OCI-LY1 (cell line): Measurements from ENCODE around the gene EFNA2.

ENCODE experiments used
- H2AFZ ChIP-seq: fragments of 200-600 bp; sonication (generic), shearing (Covaris generic); 2 replicates; pipeline ENCODE4 v1.6.0; 2014; ENCODE audit warnings: antibody characterized with exemption, mild to moderate bottlenecking, low read length
- H3F3A ChIP-seq: fragments of 200-600 bp; sonication (generic), shearing (Covaris generic); 2 replicates; pipeline ENCODE4 v1.6.0; 2014; ENCODE audit warnings: mild to moderate bottlenecking, antibody characterized with exemption, low read length, moderate library complexity; ENCODE audit not compliant: insufficient read depth
- H3K27ac ChIP-seq: fragments of 200-600 bp; sonication (generic); 2 replicates; pipeline ENCODE4 v1.5.1; 2014; ENCODE audit warnings: low read length, mixed run types, mild to moderate bottlenecking, low read depth; ENCODE audit not compliant: poor library complexity, severe bottlenecking
- H3K27me3 ChIP-seq: fragments of 200-600 bp; sonication (generic); 2 replicates; pipeline ENCODE4 v1.6.0; 2014; ENCODE audit warnings: antibody characterized with exemption, mild to moderate bottlenecking, low read length, moderate library complexity; ENCODE audit not compliant: insufficient read depth
- H3K36me3 ChIP-seq: fragments of 200-600 bp; sonication (generic); 2 replicates; pipeline ENCODE4 v1.6.1; 2014; ENCODE audit warnings: mild to moderate bottlenecking, antibody characterized with exemption, low read length, moderate library complexity, mixed read lengths; ENCODE audit not compliant: insufficient read depth
- H3K4me1 ChIP-seq: fragments of 200-600 bp; sonication (generic); 2 replicates; pipeline ENCODE4 v1.5.1; 2014; ENCODE audit warnings: mild to moderate bottlenecking, low read length, moderate library complexity; ENCODE audit not compliant: insufficient read depth, severe bottlenecking
- H3K4me2 ChIP-seq: fragments of 200-600 bp; sonication (generic), shearing (Covaris generic); 2 replicates; pipeline ENCODE4 v1.6.1; 2014; ENCODE audit warnings: low read length
- H3K4me3 ChIP-seq: fragments of 200-600 bp; sonication (generic); 2 replicates; pipeline ENCODE4 v1.5.1; 2014; ENCODE audit warnings: low read length, low read depth, mild to moderate bottlenecking, mixed read lengths; ENCODE audit not compliant: poor library complexity, severe bottlenecking
- H3K79me2 ChIP-seq: fragments of 200-600 bp; shearing (Covaris generic); 2 replicates; pipeline ENCODE4 v1.6.1; 2016; ENCODE audit warnings: mixed run types, low read length, mixed read lengths; ENCODE audit not compliant: insufficient read depth
- H3K9ac ChIP-seq: fragments of 200-600 bp; sonication (generic), shearing (Covaris generic); 2 replicates; pipeline ENCODE4 v1.6.1; 2014; ENCODE audit warnings: mild to moderate bottlenecking, low read length, mixed read lengths
- H3K9me2 ChIP-seq: fragments of 200-600 bp; sonication (generic), shearing (Covaris generic); 2 replicates; pipeline ENCODE4 v1.6.1; 2014; ENCODE audit warnings: low read depth, mild to moderate bottlenecking, low read length, mixed read lengths
- H3K9me3 ChIP-seq: fragments of 200-600 bp; shearing (Covaris generic); 2 replicates; pipeline ENCODE4 v1.6.1; 2014; ENCODE audit warnings: low read length, mixed read lengths
- H4K20me1 ChIP-seq: fragments of 200-600 bp; sonication (generic), shearing (Covaris generic); 2 replicates; pipeline ENCODE4 v1.6.0; 2016; ENCODE audit warnings: mild to moderate bottlenecking, low read length; ENCODE audit not compliant: insufficient read depth
- CTCF ChIP-seq: fragments of 200-600 bp; sonication (generic), shearing (Covaris generic); IDR thresholded peaks from 2 replicates; pipeline ENCODE4 v1.5.1; 2017; ENCODE audit warnings: mild to moderate bottlenecking, antibody characterized with exemption, low read length, moderate library complexity, mixed read lengths
- EZH2 ChIP-seq: fragments of 200-600 bp; sonication (generic), shearing (Covaris generic); IDR thresholded peaks from 2 replicates; pipeline ENCODE4 v1.8.0; 2017; ENCODE audit warnings: borderline replicate concordance, mixed run types, mild to moderate bottlenecking, antibody characterized with exemption, low read length, moderate library complexity, mixed read lengths

Gene EFNA2

GRCh38 chr19:1265615-1266128 is 20.0 kb upstream of the EFNA2 start:
- H3K4me2 ChIP-seq, result peak overlapping the region; percentile 64
- no peak overlapping the region for H2AFZ ChIP-seq

DNA sequence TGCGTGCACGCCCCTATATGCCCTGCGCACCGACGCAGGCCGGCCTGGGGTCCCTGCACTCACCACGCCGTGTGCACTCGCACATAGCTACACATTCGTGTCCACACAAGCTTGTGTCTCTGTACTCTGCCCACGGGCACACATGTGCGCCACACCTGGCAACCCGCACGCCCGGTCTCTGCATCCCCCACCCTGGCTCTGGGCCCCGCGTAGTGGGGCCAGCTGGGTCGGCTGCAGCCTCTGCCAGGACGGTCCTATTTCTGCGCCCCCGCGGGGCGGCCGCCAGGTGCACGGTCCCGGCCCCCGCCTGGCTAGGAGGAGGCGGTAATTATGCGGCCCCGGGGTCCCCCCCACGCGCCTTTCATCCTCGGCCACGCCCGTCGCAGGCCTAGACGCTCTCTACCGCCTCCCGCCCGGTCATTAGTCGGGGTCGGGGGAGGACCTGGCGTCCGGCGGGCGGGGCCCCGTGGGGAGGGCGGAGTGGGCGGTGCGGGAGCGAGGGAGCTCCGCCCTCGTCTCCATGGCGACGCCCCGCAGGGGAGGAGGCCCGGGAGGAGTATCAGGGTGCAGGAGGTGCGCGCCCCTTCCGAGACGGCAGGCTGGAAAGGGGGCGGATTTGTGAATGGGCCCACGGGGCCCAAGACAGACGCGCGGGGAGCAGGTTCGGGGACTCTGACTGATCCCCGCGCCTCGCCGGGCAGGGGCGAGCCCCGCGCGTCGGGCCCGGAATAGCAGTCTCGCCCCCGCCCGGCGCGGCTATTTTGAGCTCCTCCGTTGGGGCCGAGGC is 19.4 kb upstream of the EFNA2 start:
- Histone ChIP-seq H2AFZ (no peak overlapping the region), H3K4me2 (peak overlapping the region; percentile 64), H4K20me1 (no peaks in the 10 kb centered on the region), H3K9ac (peak overlapping the region; percentile 49; the same call in 1 of the 2 replicates), H3K4me3 (peak overlapping the region; percentile 93), H3F3A (0 out of 2 replicates have a peak, but pooled peaks cover 1% of the 10 kb centered on the region), H3K9me2 (no peaks in the 10 kb centered on the region), H3K36me3 (peaks cover 18% of the 10 kb centered on the region), H3K9me3 (no peaks in the 10 kb centered on the region), H3K27ac (peak overlapping the region; percentile 89), H3K27me3 (no peaks in the 10 kb centered on the region), H3K79me2 (peaks cover 16% of the 10 kb centered on the region), H3K4me1 (peaks cover 82% of the 10 kb centered on the region)
- no peak for TF ChIP-seq EZH2
- no peak for TF ChIP-seq CTCF

More at GRCh38 chr19:1265615-1266128, 20.0 kb upstream of the EFNA2 start:
- Histone ChIP-seq H3K9me3 (no peaks in the 10 kb centered on the region), H3K4me3 (peak overlapping the region; percentile 93), H3F3A (no peaks in the 10 kb centered on the region), H3K27me3 (no peaks in the 10 kb centered on the region), H3K79me2 (peaks cover 11% of the 10 kb centered on the region), H4K20me1 (no peaks in the 10 kb centered on the region), H3K9ac (peak overlapping the region; percentile 30; the same call in 1 of the 2 replicates), H3K36me3 (peaks cover 11% of the 10 kb centered on the region), H3K27ac (peak overlapping the region; percentile 89), H3K9me2 (no peaks in the 10 kb centered on the region), H3K4me1 (peaks cover 75% of the 10 kb centered on the region)
- TF ChIP-seq EZH2, result no peak
- no peak for TF ChIP-seq CTCF

- H2AFZ ChIP-seq, result no peak overlapping the region
- TF ChIP-seq CTCF (peak; percentile 89), EZH2 (no peak)
Observed at GRCh38 chr19:1266916-1267476, 18.7 kb upstream of the EFNA2 start.

More at GRCh38 chr19:1266916-1267476, 18.7 kb upstream of the EFNA2 start:
- H3K9me3 ChIP-seq, result no peaks in the 10 kb centered on the region
- H3F3A ChIP-seq, result 0 out of 2 replicates have a peak, but pooled peaks cover 5% of the 10 kb centered on the region
- no peaks in the 10 kb centered on the region for H3K9me2 ChIP-seq
- peaks cover 24% of the 10 kb centered on the region for H3K36me3 ChIP-seq
- peaks cover 16% of the 10 kb centered on the region for H3K79me2 ChIP-seq
- H3K4me2 ChIP-seq, result peak overlapping the region; percentile 64
- no peaks in the 10 kb centered on the region for H3K27me3 ChIP-seq
- peak overlapping the region; percentile 89 for H3K27ac ChIP-seq
- no peaks in the 10 kb centered on the region for H4K20me1 ChIP-seq
- peak overlapping the region; percentile 93 for H3K4me3 ChIP-seq
- H3K9ac ChIP-seq, result peak overlapping the region; percentile 49; the same call in 1 of the 2 replicates
- H3K4me1 ChIP-seq, result peaks cover 82% of the 10 kb centered on the region
